Adrenal gland (tissue), 19 donors: ENCODE results near the gene ZER1. TPM values are rescaled to one million over a fixed set of nuclear protein-coding genes. Genes with fewer than 3 reads are reported as not detected.

Experiments used
- DNase-seq, 7 donors: peaks; one replicate each; pipeline ENCODE4 v3.0.0-alpha.2; 2019 to 2020
- H3K27ac ChIP-seq, 5 donors: fragments of 200-600 bp; sonication (generic) in 4 of 5; 1 replicate in 3 of 5; 2 replicates in 2 of 5; pipeline versions ENCODE4 v1.5.1 to v1.8.0; 2016 to 2020; ENCODE audit warnings: mild to moderate bottlenecking in 1 of 5
- H3K27me3 ChIP-seq: fragments of 200-600 bp; 2 replicates; pipeline ENCODE4 v1.8.0; 2021
- H3K36me3 ChIP-seq, 2 donors: fragments of 200-600 bp; replicated peaks in 1 of 2; 1 replicate in 1 of 2; 2 replicates in 1 of 2; pipeline versions ENCODE4 v1.5.1 to v1.8.0; 2018 to 2022
- H3K4me1 ChIP-seq, 2 donors: fragments of 200-600 bp; replicated peaks in 1 of 2; 1 replicate in 1 of 2; 2 replicates in 1 of 2; pipeline versions ENCODE4 v1.5.1 to v1.8.0; 2018 to 2021
- H3K4me3 ChIP-seq, 4 donors: fragments of 200-600 bp; sonication (generic) in 3 of 4; one replicate each; pipeline ENCODE4 v1.5.1; 2016 to 2018
- H3K9me3 ChIP-seq, 3 donors: fragments of 200-600 bp; sonication (generic) in 1 of 3; replicated peaks in 1 of 3; 1 replicate in 2 of 3; 2 replicates in 1 of 3; pipeline versions ENCODE4 v1.5.1 to v1.8.0; 2016 to 2021
- CTCF ChIP-seq, 6 experiments: fragments of 450-650 bp in 4 of 6; fragments of 200-600 bp in 2 of 6; sonication (generic) in 1 of 6; IDR thresholded peaks; 1 replicate in 5 of 6; 2 replicates in 1 of 6; pipeline versions ENCODE4 v1.5.1 to v1.8.0; 2016 to 2021; ENCODE audit warnings: antibody characterized with exemption in 6 of 6, mild to moderate bottlenecking in 2 of 6, moderate library complexity in 1 of 6
- POLR2A ChIP-seq, 2 donors: fragments of 450-650 bp; IDR thresholded peaks; one replicate each; pipeline ENCODE4 v1.6.1; 2017; ENCODE audit warnings: antibody characterized with exemption in 2 of 2, mild to moderate bottlenecking in 2 of 2, moderate library complexity in 1 of 2
- WGBS, 4 donors: extraction: QIAGEN DNeasy Blood & Tissue Kit in 2 of 4; methylation state at CpG; one replicate each; pipeline versions ENCODE4 v1.1.5 to v1.1.7; 2013 to 2017; 5-methylcytosine and 5-hydroxymethylcytosine counted together
- intact Hi-C, 2 donors: fragments of 100-400 bp; cut with DNase I; formaldehyde crosslinking; loops; one replicate each; pipeline versions ENCODE4 v1.14.1 to v1.15.0; 2022 to 2023
- long read RNA-seq, 10 donors: library from polyadenylated mRNA in 3 of 10; unstranded in 2 of 10; stranded (forward) in 1 of 10; transcript quantifications; one replicate each; pipeline ENCODE4 v2.0.0 and lab custom pipeline, GENCODE V29; 2021 to 2026
- polyA plus RNA-seq, 3 donors: library from polyadenylated mRNA; stranded (reverse); fragments of 200-250 nt in 2 of 3; fragments of 350-450 nt in 1 of 3; fragmentation: Illumina TruSeq in 1 of 3; extraction: RNeasy Lipid Tissue Mini Kit (QIAGEN cat#74804) in 1 of 3; gene quantifications; one replicate each; pipeline ENCODE4 v1.2.3, GENCODE V29; 2013 to 2014
- total RNA-seq, 9 donors: library from RNA; depleted of rRNA in 4 of 9; stranded (reverse); fragments of >200 nt in 4 of 9; fragments of 120-200 nt in 1 of 9; fragmentation: NEBNext Ultra II Directional in 1 of 9; extraction: Animal tissue kit (Norgen Biotek cat#: 25700) in 1 of 9; gene quantifications; one replicate each; pipeline versions ENCODE4 v1.1.0 to v1.2.4, GENCODE V29; 2013 to 2023
- donor health status: healthy with polysubstance abuse.
- donor health status: Bipolar disorder and iron deficiency.
- donor health status: DM: yes; HTN: yes; CAD: no.
- donor health status: DM: no; HTN: no; CAD: no.
- donor health status: DM: no; HTN: no; CAD: no.
- donor health status: DM: yes; HTN: yes; CAD: no.

Gene ZER1
- total RNA-seq, result 100 to 1,000 TPM in 1 of 9 donors, 10 to 100 TPM in 8; 19.1 to 131 (median 66.0) TPM
- 10 to 100 TPM; 17.0 to 51.1 (median 41.7) TPM for polyA plus RNA-seq
- long read RNA-seq, donor 1, full-length matches to known transcripts, result 2 of 2 reads
- long read RNA-seq, donor 1, partial matches to known transcripts, result 0 of 2 reads
- long read RNA-seq, donor 1, other reads (novel, unspliced or antisense), result 0 of 2 reads
- long read RNA-seq, donor 2, full-length matches to known transcripts, result 4 of 4 reads
- long read RNA-seq, donor 2, partial matches to known transcripts, result 0 of 4 reads
- long read RNA-seq, donor 2, other reads (novel, unspliced or antisense), result 0 of 4 reads
- long read RNA-seq, donor 3, full-length matches to known transcripts, result 2 of 2 reads
- long read RNA-seq, donor 3, partial matches to known transcripts, result 0 of 2 reads
- long read RNA-seq, donor 3, other reads (novel, unspliced or antisense), result 0 of 2 reads
- long read RNA-seq, donor 4, partial matches to known transcripts, result 1 of 8 reads
- long read RNA-seq, donor 4, other reads (novel, unspliced or antisense), result 7 of 8 reads
- long read RNA-seq, donor 5, full-length matches to known transcripts, result 133 of 327 reads
- long read RNA-seq, donor 5, partial matches to known transcripts, result 16 of 327 reads
- long read RNA-seq, donor 5, other reads (novel, unspliced or antisense), result 178 of 327 reads
- long read RNA-seq, donor 6, partial matches to known transcripts, result 0 of 6 reads
- long read RNA-seq, donor 6, other reads (novel, unspliced or antisense), result 6 of 6 reads
- long read RNA-seq, donor 7, partial matches to known transcripts, result 9 of 11 reads
- long read RNA-seq, donor 7, other reads (novel, unspliced or antisense), result 0 of 11 reads
- long read RNA-seq, donor 8, partial matches to known transcripts, result 13 of 14 reads
- long read RNA-seq, donor 8, other reads (novel, unspliced or antisense), result 0 of 14 reads
- long read RNA-seq, donor 9, result 0 reads
- long read RNA-seq, donor 10, full-length matches to known transcripts, result 2 of 13 reads
- long read RNA-seq, donor 10, partial matches to known transcripts, result 11 of 13 reads
- long read RNA-seq, donor 10, other reads (novel, unspliced or antisense), result 0 of 13 reads

GRCh38 chr9:128771745-128772519 lies at the start of gene ZER1:
Gene ZER1, minus strand, starts transcription at chr9:128771927. Its CDS starts 16,362 bp downstream, at chr9:128755565.
- peak; percentile 92 to 97 (median 94) for DNase-seq
- Histone ChIP-seq H3K4me3 (peak within 1 kb of the TSS; percentile 25 to 83 (median 75)), H3K4me1 (peaks cover 10 to 28% of the 10 kb centered on the region in 2 donors), H3K36me3 (no peaks in the 10 kb centered on the region), H3K9me3 (no peaks in the 10 kb centered on the region), H3K27ac (peak within 1 kb of the TSS; percentile 74 to 96 (median 88)), H3K27me3 (no peaks in the 10 kb centered on the region)
- intact Hi-C loops, result no loop called here
- TF ChIP-seq CTCF (IDR thresholded peaks at IDR 0.05) (peak in 1 of 6 experiments; percentile 13), POLR2A (IDR thresholded peaks at IDR 0.05) (peak; percentile 62 to 83)
- 1 to 10% (median 2%) methylated on average over 2 to 72 of the region's 72 CpGs for whole genome bisulfite sequencing, 4 donors

DNA sequence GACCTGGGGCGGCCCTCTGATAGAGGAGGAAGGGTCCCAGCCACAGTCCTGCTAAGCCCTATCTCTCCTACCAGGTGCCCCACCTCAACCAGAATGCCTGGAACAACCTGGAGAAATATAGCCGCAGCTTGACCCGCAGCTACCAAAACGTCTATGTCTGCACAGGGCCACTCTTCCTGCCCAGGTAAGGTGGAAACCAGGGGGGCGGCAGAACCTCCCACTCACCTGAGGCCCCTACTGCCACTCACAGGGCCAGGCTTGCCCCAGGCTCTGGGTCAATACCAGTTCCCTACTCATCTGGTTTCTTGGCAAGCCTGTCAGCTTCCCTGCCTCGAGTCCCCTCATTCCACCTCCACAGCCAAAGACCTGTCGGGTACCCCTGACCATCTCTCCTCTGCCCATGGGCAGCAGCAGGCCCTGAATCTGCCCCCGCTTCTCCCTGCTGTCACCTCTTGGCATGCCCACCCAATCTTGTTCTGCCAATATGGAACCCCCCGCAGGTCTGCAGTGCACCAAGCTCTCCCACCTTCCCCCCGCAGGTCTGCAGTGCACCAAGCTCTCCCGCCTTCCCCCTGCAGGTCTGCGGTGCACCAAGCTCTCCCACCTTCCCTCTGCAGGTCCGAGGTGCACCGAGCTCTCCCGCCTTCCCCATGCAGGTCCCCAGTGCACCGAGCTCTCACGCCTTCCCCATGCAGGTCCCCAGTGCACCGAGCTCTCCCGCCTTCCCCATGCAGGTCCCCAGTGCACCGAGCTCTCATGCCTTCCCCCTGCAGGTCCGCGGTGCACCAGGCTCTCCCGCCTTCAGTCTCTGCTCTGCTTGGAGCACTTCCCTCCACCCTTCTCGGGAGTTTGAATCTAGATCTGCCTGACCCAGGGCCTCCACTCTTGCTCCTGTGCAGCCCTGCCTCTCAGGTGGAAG lies 49.2 kb upstream of the ZER1 start:
- WGBS, 4 donors, result 87 to 91% (median 90%) methylated on average over 19 to 24 of the region's 24 CpGs
- intact Hi-C loops, result no loop called here
- Histone ChIP-seq H3K4me3 (no peak overlapping the region), H3K27me3 (no peaks in the 10 kb centered on the region), H3K9me3 (no peaks in the 10 kb centered on the region), H3K36me3 (peaks cover 0 to 36% of the 10 kb centered on the region in 2 donors), H3K4me1 (peaks cover 4 to 14% of the 10 kb centered on the region in 2 donors), H3K27ac (no peak overlapping the region)
- TF ChIP-seq CTCF (IDR thresholded peaks at IDR 0.05) (no peak), POLR2A (IDR thresholded peaks at IDR 0.05) (no peak)
- DNase-seq, result no peak

DNA sequence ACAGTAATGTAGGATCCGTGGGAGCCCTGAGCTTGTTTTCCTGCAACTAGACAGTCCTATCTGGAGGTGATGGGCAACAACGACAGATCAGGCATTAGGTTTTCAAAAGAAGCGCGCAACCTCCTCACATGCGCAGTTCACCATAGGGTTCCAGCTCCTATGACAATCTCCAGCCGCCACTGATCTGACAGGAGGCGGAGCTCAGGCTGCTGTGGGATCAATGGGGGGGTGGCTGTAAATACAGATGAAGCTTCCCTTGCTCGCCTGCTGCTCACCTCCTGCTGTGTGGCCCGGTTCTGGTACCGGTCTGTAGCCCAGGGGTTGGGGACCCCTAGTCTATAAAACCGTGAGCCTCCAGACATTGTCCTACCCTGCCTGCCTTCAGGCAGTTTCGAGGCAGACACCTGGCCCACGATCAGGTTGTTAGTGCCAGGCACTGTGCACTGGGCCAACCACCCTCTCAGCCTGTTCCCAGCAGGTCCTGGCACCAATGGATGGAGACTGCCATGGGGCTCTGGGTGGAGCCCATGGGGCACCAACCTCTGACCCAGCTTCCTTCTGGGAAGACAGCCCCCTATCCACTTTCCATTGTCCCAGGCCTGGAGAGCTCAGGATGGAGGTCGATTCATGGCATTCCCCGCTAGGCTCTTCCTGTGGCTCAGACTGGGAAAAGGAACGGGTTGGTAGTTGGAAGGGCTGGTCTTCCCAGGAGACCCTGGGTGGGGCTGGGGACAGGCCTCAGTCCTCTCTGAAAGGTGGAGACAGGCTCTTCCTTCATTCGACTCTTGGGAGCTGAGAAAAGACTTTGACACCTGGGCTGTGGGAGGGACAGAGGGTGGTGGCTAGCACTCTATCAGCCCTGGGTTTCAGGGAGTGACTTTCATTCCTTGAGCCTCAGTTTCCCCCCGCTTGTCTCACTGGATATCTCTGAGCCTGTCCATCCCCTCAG lies 48.3 kb upstream of the ZER1 start:
- Histone ChIP-seq H3K27ac (no peak overlapping the region), H3K4me3 (no peak overlapping the region), H3K9me3 (no peaks in the 10 kb centered on the region), H3K27me3 (no peaks in the 10 kb centered on the region), H3K36me3 (peaks cover 0 to 31% of the 10 kb centered on the region in 2 donors), H3K4me1 (peaks cover 4 to 14% of the 10 kb centered on the region in 2 donors)
- WGBS, 4 donors, result 83 to 86% (median 85%) methylated on average over 10 to 18 of the region's 18 CpGs
- TF ChIP-seq POLR2A (IDR thresholded peaks at IDR 0.05) (no peak), CTCF (IDR thresholded peaks at IDR 0.05) (no peak)
- intact Hi-C loops, result no loop called here
- peak in 1 of 7 donors; percentile 79 for DNase-seq
